ENCODE measurements around the gene XRCC3.

Gene XRCC3

GRCh38 chr14:103706551-103707328 lies 8.5 kb downstream of the XRCC3 start:
- DNase-seq (ENCODE audit: low read depth) = no peak

- no peak for DNase-seq (ENCODE audit: low read depth)
Measured at GRCh38 chr14:103705504-103706284, 9.6 kb downstream of the XRCC3 start.

- no peak for DNase-seq (ENCODE audit: low read depth)
Measured at GRCh38 chr14:103705118-103705503, 10.1 kb downstream of the XRCC3 start.

GRCh38 chr14:103704708-103705107 lies 10.5 kb downstream of the XRCC3 start:
- DNase-seq (ENCODE audit: low read depth) = no peak

GRCh38 chr14:103703433-103704385 lies 11.5 kb downstream of the XRCC3 start:
- DNase-seq (ENCODE audit: low read depth) = no peak

GRCh38 chr14:103702497-103703432 lies 12.5 kb downstream of the XRCC3 start:
- no peak for DNase-seq (ENCODE audit: low read depth)

GRCh38 chr14:103702095-103702494 lies 13.2 kb downstream of the XRCC3 start:
- no peak for DNase-seq (ENCODE audit: low read depth)

- DNase-seq (ENCODE audit: low read depth) = no peak
Measured at GRCh38 chr14:103700753-103701490, 14.3 kb downstream of the XRCC3 start.

- no peak for DNase-seq (ENCODE audit: low read depth)
Measured at GRCh38 chr14:103699901-103700752, 15.1 kb downstream of the XRCC3 start.

- no peak for DNase-seq (ENCODE audit: low read depth)
Measured at GRCh38 chr14:103699261-103699661, 16.0 kb downstream of the XRCC3 start.

GRCh38 chr14:103698380-103699260 lies 16.6 kb downstream of the XRCC3 start:
- no peak for DNase-seq (ENCODE audit: low read depth)

GRCh38 chr14:103697603-103698379 lies 17.5 kb downstream of the XRCC3 start:
- no peak for DNase-seq (ENCODE audit: low read depth)

- DNase-seq (ENCODE audit: low read depth) = no peak
Measured at GRCh38 chr14:103697206-103697602, 18.0 kb downstream of the XRCC3 start.

GRCh38 chr14:103696466-103697071 lies 18.7 kb downstream of the XRCC3 start:
- DNase-seq (ENCODE audit: low read depth) = no peak

- no peak for DNase-seq (ENCODE audit: low read depth)
Measured at GRCh38 chr14:103696070-103696402, 19.2 kb downstream of the XRCC3 start.

- DNase-seq (ENCODE audit: low read depth) = no peak
Measured at GRCh38 chr14:103695296-103696069, 19.8 kb downstream of the XRCC3 start.

Data from activated T-cell treated with anti-CD3 and anti-CD28 coated beads for 1 hour (primary cell).